ENCODE data around the gene AKR7A2. TPM values are rescaled to one million over a fixed set of nuclear protein-coding genes. Genes with fewer than 3 reads are reported as not detected.

AKR7A2 gene
- total and polyA plus RNA-seq, 9 of the 15 experiments (the other 6 are each of a cell fraction or from before 2014, with no cell fraction given), result 2.0 to 78.4 (median 49.4) TPM

- TF ChIP-seq USF1 (CRISPR knock-in tag; IDR thresholded peaks at IDR 0.05) (peak; percentile 20; the same call in 1 of the 2 replicates), ZNF3 (CRISPR knock-in tag; IDR thresholded peaks at IDR 0.05) (no peak), ZNF384 (IDR thresholded peaks at IDR 0.05; ENCODE audit: low read depth, low read length) (peak; percentile 64), CREB1 (IDR thresholded peaks at IDR 0.05) (no peak), CREB1 (CRISPR knock-in tag; IDR thresholded peaks at IDR 0.05) (0 out of 2 replicates have a peak, but pooled peaks have one; percentile 19), SNIP1 (IDR thresholded peaks at IDR 0.05; ENCODE audit: low read depth) (no peak), ZNF121 (CRISPR knock-in tag; conservative IDR thresholded peaks at IDR 0.05) (no peak), ZNF174 (CRISPR knock-in tag; IDR thresholded peaks at IDR 0.05) (no peak), E2F3 (CRISPR knock-in tag; IDR thresholded peaks at IDR 0.05) (no peak), ADNP (tag; IDR thresholded peaks at IDR 0.05) (no peak), CHD2 (IDR thresholded peaks at IDR 0.05; ENCODE audit: low read depth, low read length) (no peak), POLR2G (IDR thresholded peaks at IDR 0.05; ENCODE audit: low read depth, low read length) (peak; percentile 47; the same call in 1 of the 2 replicates), KHSRP (IDR thresholded peaks at IDR 0.05) (no peak), COPS2 (conservative IDR thresholded peaks at IDR 0.05) (no peak), BRCA1 (IDR thresholded peaks at IDR 0.05) (no peak), BRCA1 (CRISPR knock-in tag; IDR thresholded peaks at IDR 0.05) (no peak), XRCC3 (IDR thresholded peaks at IDR 0.05) (no peak), STAT6 (CRISPR knock-in tag; IDR thresholded peaks at IDR 0.05) (peak; percentile 62; the same call in 1 of the 2 replicates), CGGBP1 (CRISPR knock-in tag; IDR thresholded peaks at IDR 0.05) (no peak), BHLHE40 (IDR thresholded peaks at IDR 0.05; ENCODE audit: low read length) (peak; percentile 41; the same call in 1 of the 2 replicates), ATF7 (IDR thresholded peaks at IDR 0.05) (peak; percentile 37; the same call in 1 of the 2 replicates), PYGO2 (tag; IDR thresholded peaks at IDR 0.05) (no peak), YY1 (IDR thresholded peaks at IDR 0.05; ENCODE audit: borderline replicate concordance in 1 of 3, control insufficient read depth in 1 of 3, extremely low read depth in 1 of 3, insufficient read depth in 3 of 3, insufficient read length in 1 of 3, insufficient replicate concordance in 2 of 3, low read depth in 1 of 3, low read length in 2 of 3) (peak in 1 of 3 experiments; percentile 25)
- TF ChIP-seq, protein P1, sequence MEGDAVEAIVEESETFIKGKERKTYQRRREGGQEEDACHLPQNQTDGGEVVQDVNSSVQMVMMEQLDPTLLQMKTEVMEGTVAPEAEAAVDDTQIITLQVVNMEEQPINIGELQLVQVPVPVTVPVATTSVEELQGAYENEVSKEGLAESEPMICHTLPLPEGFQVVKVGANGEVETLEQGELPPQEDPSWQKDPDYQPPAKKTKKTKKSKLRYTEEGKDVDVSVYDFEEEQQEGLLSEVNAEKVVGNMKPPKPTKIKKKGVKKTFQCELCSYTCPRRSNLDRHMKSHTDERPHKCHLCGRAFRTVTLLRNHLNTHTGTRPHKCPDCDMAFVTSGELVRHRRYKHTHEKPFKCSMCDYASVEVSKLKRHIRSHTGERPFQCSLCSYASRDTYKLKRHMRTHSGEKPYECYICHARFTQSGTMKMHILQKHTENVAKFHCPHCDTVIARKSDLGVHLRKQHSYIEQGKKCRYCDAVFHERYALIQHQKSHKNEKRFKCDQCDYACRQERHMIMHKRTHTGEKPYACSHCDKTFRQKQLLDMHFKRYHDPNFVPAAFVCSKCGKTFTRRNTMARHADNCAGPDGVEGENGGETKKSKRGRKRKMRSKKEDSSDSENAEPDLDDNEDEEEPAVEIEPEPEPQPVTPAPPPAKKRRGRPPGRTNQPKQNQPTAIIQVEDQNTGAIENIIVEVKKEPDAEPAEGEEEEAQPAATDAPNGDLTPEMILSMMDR (IDR thresholded peaks at IDR 0.05 in 2 of 3, conservative IDR thresholded peaks at IDR 0.05 in 1 of 3; ENCODE audit: insufficient read depth in 2 of 3, low read depth in 1 of 3, low read length in 3 of 3), result peak; percentile 91 to 99 (median 96)
Measured at GRCh38 chr1:19341201-19342061, 29.5 kb upstream of the AKR7A2 start (continued).

Measured in K562 (cell line).